Ramos (cell line): ENCODE measurements around the gene OBSCN.
"Not testable (repeated sequence)": the region's sequence is repeated elsewhere in the genome, so short reads cannot be mapped to it uniquely, and the experiment has no call there.

Source experiments
- in situ Hi-C: fragments of 300-500 bp; cut with MboI; formaldehyde crosslinking; loops from one replicate; pipeline ENCODE4 v1.14.3; 2022; ENCODE audit warnings: low sequenced_read_pairs; ENCODE audit not compliant: unreplicated experiment

The OBSCN gene

DNA sequence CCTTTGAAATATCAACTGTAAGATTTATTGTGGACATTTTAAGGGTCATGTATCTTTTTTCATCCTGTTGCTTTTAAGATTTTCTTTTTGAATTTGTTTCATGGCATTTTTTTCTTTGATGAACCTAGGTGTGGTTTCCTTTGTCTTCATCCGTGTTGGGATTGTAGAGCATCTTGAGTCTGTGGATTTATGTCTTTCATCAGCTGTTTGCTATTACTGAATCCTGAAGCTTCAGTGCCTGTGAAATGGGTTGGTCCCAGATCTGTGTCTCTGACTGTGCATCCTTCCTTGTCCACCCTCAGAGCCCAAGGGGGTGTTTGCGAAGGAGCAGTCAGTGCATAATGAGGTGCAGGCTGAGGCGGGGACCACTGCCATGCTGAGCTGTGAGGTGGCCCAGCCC, 37.3 kb downstream of the OBSCN start:
- in situ Hi-C loops, result no loop called here

DNA sequence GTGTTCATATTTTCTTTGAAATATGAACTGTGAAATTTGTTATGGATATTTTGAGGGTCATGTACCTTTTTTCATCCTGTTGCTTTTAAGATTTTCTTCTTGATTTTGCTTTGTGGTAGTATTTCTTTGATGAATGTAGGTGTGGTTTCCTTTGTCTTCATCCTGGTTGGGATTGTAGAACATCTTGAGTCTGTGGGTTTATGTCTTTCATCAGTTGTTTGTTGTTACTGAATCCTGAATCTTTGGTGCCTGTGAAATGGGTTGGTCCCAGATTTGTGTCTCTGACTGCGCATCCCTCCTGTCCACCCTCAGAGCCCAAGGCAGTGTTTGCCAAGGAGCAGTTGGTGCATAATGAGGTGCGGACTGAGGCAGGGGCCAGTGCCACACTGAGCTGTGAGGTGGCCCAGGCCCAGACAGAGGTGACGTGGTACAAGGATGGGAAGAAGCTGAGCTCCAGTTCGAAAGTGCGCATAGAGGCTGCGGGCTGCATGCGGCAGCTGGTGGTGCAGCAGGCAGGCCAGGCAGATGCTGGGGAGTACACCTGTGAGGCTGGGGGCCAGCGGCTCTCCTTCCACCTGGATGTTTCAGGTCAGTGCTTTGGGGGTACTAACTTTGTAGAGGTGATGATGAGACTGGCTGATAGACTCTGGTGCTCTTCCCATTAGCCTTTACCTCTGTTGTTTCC, 38.5 kb downstream of the OBSCN start:
- in situ Hi-C loops, result no loop called here

DNA sequence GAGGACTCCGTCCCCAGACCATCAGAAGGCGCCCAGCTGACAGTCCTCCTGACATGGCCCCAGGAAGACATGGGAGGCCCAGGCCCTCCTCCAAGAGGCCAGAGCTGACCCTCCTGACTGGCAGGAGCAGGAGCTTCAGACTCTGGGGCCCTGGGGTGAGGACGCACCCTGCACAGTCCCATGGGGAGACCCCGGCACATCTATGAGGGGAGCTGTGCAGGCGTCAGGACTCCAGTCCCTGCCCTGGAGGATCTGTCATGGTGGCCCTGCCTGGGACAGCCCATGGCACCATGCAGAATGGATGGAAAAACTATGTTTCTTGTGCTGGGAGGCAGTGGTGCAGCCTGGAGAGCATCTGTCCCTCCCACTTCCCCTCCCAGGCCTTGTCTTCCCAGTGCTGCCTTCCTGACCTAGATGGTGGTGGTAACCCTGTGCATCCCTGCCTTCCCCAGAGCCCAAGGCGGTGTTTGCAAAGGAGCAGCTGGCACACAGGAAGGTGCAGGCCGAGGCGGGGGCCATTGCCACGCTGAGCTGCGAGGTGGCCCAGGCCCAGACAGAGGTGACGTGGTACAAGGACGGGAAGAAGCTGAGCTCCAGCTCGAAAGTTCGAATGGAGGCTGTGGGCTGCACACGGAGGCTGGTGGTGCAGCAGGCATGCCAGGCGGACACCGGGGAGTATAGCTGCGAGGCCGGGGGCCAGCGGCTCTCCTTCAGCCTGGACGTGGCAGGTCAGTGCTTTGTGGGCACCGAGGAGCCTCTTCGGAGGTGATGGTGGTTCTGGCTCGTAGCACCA, 41.9 kb downstream of the OBSCN start:
- in situ Hi-C loops, result no loop called here

DNA sequence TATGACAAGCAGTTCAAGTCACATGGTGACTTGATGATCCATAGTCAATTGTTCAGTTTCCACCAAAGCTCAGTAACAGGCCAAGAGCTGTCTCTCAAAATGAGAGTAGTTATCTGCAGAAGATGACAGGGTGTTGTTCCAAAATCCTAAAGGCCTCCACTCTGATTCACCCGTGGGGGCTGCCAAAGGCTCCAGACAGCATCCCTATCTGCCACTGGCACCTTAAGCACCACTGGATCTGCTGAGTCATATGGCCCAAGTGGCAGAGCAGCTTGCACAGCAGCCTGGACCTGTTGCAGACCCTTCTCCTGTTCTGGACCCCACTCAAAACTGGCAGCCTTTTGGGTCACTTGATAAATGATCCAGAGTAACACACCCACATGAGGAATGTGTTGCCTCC, 44.6 kb downstream of the OBSCN start:
- in situ Hi-C loops, result not testable (repeated sequence)

DNA sequence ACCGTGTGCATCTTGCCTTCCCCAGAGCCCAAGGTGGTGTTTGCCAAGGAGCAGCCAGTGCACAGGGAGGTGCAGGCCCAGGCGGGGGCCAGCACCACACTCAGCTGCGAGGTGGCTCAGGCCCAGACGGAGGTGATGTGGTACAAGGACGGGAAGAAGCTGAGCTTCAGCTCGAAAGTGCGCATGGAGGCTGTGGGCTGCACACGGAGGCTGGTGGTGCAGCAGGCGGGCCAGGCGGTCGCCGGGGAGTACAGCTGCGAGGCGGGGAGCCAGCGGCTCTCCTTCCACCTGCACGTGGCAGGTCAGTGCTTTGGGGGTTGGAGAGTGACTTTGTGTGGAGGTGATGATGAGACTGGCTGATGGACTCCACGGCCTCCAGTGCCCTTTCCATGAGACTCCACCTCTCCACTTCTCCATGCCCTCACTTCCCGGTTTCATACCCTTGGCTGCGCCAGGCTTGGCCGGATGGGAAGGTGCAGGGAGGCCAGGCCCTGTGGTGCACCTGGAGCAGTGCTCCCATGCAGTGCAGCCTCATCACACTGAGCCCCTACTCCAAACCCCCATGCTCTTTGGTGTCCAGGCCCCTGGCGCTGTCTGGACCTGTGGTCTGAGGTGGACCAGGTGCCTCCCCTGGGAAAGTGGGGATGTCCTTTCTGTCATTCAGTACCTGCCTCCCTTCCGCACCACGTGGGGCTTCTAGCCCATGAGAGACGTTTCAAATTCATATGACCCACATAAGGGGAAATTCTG, 49.0 kb downstream of the OBSCN start:
- in situ Hi-C loops, result no loop called here

DNA sequence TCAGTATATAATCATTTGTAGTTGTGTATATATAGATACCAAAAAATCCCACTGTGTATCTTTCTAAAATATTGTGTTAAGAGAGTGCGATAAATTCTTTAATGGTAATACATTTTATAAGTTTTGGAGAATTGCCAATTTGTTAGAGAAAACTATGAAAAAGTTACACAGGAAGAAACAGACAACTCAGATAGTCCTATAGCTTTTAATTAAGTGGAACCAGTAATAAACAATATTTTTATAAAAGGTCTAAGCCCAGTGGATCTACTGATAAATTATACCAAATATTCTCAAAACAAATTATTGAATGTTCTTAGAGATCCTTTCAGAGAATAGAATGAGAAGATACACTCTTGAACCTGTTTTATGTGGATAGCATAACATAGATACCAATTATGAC, 50.6 kb downstream of the OBSCN start:
- in situ Hi-C loops, result no loop called here

DNA sequence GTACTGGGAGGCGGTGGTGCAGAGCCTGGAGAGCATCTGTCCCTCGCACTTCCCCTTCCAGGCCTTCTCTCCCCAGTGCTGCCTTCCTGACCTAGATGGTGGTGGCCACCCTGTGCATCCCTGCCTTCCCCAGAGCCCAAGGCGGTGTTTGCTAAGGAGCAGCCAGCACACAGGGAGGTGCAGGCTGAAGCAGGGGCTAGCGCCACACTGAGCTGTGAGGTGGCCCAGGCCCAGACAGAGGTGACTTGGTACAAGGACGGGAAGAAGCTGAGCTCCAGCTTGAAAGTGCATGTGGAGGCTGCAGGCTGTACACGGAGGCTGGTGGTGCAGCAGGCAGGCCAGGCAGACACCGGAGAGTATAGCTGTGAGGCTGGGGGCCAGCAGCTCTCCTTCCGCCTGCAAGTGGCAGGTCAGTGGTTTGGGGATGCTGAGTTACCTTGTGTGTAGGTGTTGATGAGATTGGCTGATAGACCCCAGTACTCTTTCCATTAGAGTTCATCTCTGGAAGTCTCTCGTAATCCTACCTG, 51.6 kb downstream of the OBSCN start:
- in situ Hi-C loops, result no loop called here

DNA sequence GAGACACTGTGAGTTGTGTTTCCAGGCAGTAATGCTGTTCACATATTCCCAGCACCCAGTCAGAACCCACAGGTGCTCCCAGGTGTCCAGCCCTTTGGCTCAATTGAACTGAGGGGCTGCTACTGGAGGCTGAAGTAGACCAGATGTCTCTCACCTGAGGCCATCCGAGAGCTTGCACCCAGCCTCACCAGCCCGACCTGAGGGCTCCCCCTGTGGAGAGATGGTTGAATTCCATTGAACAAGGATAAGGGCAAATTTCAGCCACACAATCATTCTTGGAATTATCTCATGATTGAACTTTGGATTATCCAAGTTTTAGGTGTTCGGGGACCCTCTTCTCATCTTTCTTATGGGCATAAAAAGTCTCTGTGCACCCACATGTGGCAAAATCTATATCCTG, 52.1 kb downstream of the OBSCN start:
- in situ Hi-C loops, result no loop called here

DNA sequence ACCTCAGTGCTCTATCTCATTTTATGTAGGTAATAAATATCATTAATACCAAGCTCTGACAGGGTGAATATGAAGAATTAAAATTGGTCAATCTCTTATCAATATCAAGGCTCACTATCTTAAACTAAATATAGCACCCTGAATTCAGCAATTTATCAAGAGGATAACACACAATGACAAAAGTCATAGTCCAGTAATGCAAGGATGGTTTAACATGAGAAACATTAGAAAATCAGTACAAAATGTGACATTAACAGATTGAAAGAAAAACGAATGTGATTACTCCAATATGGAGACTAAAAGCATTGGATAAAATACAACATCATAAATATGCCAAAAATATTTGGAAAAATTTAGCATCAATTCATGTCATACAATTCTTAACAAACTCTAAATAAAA, 53.9 kb downstream of the OBSCN start:
- in situ Hi-C loops, result no loop called here

DNA sequence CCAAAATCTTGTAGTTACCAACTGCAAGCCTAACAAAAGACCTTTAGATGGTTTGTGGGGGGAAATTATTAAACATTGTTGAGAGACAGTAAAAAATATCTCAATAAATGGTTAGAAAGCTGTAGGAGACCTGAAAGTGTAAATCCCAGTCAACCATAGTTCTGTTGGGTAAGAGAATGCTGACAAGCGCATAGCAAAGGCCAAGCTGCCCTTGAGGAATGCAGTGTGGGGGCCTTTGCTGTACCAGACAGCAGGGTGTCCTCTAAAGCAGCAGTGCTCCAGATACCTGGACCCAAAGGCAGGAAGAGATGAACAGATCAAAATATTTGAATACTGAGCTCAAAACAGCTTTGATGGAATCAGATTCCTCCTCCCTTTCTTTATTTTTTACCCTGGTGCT, 54.6 kb downstream of the OBSCN start:
- in situ Hi-C loops, result no loop called here

DNA sequence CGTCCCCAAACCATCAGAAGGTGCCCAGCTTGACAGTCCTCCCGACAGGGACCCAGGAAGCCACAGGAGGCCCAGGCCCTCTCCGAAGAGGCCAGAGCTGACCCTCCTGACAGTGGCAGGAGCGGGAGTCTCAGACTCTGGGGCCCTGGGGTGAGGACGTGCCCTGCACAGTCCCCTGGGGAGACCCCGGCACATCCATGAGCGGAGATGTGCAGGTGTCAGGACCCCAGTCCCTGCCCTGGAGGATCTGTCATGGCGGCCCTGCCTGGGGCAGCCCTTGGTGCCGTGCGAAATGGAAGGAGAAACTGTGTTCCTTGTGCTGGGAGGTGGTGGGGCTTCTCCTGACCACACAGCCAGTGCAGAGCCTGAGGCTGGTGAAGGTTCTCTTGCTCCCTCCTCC, 55.8 kb downstream of the OBSCN start:
- in situ Hi-C loops, result no loop called here

DNA sequence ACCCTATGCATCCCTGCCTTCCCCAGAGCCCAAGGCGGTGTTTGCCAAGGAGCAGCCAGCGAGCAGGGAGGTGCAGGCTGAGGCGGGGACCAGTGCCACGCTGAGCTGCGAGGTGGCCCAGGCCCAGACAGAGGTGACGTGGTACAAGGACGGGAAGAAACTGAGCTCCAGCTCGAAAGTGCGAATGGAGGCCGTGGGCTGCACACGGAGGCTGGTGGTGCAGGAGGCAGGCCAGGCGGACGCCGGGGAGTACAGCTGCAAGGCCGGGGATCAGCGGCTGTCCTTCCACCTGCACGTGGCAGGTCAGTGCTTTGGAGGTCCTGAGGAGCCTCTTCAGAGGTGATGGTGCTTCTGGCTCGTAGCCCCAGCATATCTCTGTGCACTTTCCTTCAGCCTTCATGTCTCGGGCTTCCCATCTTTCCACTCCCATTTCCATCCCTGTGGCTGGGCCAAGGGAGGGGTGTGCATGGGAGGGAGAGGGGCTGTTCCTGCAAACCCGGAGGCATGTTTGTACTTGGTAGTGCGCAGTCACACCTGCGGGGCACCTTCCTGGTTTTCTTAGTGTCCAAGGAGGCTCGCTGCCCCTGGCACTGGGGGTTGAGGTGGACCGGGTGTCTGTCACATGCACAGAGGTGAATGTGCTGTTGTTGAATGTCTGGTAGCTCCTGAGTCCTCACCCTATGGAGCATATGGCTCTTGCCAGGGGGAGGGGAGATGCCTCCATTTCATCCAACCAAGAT, 56.4 kb downstream of the OBSCN start:
- in situ Hi-C loops, result no loop called here

DNA sequence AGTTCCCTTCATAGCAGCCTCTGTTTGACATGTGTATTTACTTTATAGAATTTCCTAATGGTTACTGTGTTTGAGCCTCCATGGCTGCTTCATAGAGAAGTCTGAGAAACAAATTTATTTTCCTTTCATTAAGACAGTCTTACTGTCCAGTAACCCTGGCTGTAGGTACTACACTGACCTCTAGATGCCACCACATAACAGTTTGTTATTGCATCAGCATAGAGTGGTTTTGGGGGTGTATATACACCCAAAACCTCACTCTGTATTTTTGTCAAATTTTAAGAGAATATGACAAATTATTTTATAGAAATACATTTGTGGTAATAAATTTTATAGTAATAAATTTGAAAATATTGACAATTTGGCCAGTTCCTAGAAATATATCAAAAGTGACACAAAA, 57.3 kb downstream of the OBSCN start:
- in situ Hi-C loops, result no loop called here

DNA sequence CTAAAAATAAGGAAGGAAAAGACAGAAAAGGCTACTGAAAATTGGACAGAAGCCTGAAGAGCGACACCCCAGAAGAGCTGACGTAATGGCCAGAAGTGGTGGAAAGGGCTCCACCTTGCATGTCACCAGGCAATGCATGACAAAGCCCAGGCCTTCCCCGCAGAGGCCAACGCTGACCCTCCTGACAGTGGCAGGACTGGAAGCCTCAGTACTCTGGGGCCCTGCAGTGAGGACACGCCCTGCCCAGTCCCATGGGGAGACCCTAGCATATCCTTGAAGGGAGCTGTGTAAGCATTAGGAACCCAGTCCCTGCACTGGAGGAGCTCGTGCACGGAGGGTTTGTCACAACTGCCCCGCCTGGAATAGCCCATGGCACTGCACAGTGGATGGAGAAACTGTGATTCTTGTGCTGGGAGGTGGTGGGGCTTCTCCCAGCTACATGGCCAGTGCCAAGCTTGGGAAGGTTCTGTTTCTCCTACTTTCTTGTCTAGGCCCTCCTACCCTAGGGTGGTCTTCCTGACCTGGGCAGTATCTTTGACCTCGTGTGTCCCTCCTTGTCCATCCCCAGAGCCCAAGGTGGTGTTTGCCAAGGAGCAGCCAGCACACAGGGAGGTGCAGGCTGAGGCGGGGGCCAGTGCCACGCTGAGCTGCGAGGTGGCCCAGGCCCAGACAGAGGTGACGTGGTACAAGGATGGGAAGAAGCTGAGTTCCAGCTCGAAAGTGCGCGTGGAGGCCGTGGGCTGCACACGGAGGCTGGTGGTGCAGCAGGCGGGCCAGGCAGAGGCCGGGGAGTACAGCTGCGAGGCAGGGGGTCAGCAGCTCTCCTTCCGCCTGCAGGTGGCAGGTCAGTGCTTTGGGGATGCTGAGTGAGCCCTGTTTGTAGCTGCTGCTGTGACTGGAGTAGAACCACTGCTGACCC, 60.4 kb downstream of the OBSCN start:
- in situ Hi-C loops, result no loop called here

DNA sequence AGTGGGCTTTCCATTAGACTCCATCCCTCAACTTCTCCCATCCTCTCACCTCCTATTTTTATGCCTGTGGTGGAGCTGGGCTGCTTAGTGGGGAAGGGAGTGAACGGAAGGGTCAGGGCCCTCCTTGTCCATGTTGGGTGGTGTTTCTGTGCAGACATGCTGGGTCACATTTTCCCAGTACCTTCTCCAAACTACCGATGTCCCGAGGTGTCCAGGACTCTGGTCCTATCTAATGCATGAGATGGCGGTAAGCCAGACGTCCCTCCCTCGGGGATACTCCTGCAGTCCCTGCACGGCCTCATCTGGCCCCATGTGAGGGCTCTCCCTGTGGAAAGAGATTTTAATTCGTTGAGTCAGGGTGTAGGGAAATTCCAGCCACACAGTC, 61.0 kb downstream of the OBSCN start:
- in situ Hi-C loops, result no loop called here

DNA sequence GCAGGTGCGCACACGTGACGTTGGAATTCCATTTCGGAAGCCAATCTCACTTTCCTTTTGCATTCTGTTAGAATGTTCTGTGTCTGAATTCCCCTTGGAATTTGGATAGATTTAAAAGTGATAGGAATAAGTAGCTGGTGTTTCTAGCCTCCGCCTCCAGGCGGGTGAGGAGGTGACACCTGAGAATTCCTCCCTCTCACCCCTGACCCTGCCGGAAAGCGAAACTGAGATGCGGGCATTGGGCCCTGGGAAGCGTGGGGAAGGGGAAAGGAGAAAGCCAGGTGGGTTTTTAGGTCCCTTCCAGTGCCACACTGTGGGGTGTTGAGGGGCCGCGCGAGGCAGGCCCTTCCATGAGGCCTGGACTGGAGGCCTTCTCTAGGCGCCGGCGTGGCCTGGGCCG, 61.6 kb downstream of the OBSCN start:
- in situ Hi-C loops, result not testable (repeated sequence)

DNA sequence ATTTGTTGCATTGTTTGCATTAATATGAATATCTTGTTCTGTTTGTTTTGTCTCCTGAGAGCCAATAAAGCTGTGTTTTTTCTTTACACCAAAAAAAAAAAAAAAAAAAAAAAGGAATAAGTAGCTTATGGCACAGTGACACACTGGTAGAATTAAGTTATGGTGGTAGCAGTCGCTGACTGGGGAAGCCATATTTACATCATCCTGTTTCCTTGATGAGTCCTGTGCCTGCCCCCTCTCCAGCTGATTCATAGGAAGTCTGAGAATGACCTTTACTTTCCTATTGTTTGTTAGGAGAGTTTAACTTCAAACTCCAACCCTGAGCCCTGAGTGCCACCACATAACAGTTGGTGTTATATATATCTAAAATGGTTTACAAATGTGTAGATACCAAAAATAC, 62.2 kb downstream of the OBSCN start:
- in situ Hi-C loops, result no loop called here

DNA sequence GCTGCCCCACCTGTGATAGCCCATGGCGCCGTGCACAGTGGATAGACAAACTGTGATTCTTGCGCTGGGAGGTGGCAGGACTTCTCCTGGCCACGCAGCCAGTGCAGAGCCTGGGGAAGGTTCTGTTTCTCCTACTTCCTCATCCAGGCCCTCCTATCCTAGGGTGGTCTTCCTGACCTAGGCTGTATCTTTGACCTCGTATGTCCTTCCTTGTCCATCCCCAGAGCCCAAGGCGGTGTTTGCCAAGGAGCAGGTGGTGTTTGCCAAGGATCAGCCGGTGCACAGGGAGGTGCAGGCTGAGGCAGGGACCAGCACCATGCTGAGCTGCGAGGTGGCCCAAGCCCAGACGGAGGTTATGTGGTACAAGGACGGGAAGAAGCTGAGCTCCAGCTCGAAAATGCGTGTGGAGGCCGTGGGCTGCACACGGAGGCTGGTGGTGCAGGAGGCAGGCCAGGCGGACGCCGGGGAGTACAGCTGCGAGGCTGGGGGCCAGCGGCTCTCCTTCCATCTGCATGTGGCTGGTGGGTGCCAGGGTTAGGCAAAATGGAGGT, 63.9 kb downstream of the OBSCN start:
- in situ Hi-C loops, result no loop called here

DNA sequence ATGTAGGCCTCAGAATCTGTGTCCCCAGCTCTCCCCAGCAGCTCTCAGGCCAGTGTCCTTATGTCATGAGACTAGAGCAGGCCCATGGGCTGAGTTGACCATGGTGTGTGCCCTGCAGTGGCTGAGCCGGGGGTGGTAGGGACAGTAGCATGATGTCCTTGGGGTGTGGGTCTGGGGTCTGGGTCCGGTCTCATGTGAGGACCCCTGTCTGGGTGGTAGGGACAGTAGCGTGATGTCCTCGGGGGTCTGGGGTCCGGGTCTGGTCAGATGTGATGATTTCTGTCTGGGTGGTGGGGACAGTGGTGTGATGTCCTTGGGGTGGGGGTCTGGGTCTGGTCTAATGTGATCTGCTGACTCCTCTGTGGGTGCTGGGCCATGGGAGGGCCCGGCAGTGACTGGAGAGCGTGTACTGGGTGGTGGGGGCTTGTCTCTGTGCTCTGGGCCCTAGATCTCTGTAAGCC, 64.5 kb downstream of the OBSCN start:
- in situ Hi-C loops, result no loop called here
